Activated T-cell treated with anti-CD3 and anti-CD28 coated beads for 48 hours (primary cell): ENCODE results near the gene BDKRB2.

Source experiments
- DNase-seq: peaks from one replicate; pipeline ENCODE4 v3.0.0-alpha.2; 2020; ENCODE audit warnings: low read depth

Gene BDKRB2

GRCh38 chr14:96198430-96199130, 6.1 kb upstream of the BDKRB2 start:
- no peak for DNase-seq

DNA sequence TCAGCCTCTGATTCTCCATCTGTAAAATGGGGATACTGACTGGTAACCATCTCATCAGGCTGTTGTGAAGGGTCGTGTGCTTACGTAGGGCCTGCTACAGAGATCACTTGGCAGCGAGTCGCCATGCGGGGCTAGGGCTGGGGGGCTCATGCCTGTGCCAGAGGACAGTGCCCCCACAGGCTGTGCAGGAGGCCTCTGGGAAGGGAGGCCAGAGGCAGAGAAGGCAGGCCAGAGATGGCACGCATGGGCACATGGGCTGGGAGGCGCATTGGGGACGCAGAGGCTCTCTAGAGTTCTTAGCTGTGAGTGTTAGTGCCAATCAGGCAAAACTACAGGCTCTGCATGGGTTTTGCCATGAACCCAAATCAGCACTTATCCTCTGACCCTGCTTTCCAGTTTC, 3.5 kb upstream of the BDKRB2 start:
- DNase-seq, result no peak

GRCh38 chr14:96201965-96202364, 2.7 kb upstream of the BDKRB2 start:
- DNase-seq, result no peak

- DNase-seq, result no peak
Measured at GRCh38 chr14:96202441-96203094, 2.1 kb upstream of the BDKRB2 start.

DNA sequence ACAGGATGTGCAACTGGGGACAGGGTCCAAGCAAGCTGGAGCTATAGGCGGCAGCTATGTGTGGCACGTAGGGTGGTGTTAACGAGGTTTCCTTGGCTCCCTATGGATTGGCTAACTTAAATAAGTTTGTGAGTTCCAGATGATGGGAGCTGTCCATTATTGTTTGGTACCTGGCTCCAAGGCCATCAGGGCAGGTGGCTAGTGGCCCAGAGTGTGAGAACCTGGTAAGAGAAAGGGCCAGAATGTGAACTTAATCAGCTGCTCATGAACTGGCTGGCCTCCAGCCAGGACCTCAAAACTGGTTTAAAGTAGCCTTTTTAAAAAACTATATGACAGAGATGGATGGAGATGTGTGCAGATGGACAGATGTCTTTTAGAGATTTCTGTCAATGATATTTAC, 1.5 kb upstream of the BDKRB2 start:
- DNase-seq, result no peak

- no peak for DNase-seq
Measured at GRCh38 chr14:96203635-96204034, 1.0 kb upstream of the BDKRB2 start.

DNA sequence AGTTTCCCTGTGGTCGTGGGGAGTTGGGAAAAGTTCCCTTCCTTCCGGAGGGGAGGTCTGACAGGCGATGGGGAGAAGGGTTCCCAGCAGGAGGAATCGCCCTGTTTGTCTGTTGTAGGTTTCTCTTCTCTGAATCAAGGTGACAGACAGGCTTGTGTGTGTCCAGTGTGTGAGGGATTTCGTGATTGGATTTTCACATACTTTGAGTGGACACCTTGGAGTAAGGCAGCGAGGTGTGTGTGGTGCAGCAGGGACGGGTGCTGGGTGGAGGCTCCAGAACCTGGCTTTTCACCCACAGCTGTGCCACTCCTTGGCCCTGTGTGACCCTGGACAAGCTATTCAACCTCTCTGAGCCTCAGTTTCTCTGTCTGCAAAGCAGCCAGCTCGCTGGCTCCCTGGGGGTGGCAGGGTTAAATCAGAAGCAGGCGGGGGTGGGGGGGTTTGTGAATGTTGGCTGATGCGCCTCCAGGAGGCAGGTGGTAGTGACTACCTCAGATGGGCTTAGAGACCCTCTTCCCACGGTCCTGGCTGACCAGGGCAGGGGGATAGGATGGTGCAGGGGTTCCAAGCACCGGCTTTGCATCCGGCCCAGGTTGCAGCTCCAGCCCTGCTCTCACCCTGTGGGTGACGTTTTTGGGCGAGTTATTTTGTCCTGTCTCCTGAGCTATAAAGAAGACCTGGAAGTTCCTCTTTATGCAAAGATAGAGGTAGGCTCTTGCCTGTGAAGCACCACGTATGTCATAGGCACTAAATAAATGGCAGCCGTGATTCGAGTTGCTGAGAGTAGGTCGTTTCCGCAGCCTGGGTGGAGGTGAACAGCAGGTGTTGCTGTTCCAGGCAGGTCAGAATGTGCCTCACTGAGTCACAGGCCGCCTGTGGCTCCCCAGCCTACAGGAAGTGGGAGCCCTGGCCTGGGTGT, 679 bp downstream of the BDKRB2 start:
- DNase-seq, result no peak

GRCh38 chr14:96205978-96206360, 1.3 kb downstream of the BDKRB2 start:
- DNase-seq, result no peak

DNA sequence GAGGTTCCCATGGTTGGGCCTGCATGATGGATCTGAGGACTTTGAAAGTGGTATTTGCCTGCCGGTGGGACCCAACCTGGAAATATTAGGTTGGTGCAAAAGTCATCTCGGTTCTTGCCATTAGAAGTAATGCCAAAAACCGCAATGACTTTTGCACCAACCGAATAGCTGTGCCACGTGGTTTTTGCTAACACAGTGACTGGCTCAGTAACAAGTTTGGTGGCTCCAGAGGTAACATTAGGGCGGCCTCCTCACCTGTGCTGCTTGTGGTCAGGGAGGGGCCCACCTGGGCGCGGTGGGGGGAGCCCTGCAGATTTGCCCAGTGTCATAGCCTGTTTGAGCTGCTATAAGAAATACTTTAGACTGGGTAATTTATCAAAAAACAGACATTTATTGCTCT, 1.8 kb downstream of the BDKRB2 start:
- DNase-seq, result no peak

DNA sequence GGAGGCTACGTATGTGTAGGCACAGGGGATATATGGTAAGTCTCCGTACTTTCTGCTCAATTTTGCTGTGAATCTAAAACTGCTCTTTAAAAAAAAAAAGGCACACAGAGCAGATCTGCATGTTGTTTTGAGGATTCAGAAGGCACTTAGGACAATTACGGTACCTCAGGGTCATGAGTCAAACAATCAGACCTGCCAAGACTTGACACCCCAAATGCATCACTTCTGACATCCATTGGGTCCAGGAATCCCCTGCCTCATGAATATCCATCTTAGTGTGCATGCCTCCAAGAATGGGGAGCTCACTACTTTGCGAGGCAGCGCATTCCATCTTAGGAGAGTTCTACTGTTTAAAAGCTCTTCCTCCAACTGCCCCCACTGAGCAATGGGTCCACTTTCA, 3.0 kb downstream of the BDKRB2 start:
- no peak for DNase-seq

- DNase-seq, result no peak
Measured at GRCh38 chr14:96208739-96209138, 4.1 kb downstream of the BDKRB2 start.

DNA sequence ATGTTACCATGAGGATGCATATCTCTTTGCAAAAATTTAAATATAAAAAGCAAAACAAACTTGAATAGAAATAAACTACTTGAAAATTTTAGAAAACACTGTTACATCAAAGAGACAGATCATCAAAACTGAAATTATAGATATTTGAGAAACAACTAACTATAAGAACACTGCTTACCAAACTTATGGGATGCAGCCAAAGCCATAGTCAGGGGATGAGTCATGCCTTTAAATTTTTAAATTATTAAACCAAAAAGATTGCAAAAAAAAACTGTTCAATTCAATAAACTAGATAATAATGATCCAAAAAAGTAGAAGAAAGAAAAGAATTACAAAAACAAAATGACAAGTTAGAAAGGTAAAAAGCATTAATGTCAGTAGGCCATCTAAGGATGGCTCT, 7.5 kb downstream of the BDKRB2 start:
- no peak for DNase-seq

DNA sequence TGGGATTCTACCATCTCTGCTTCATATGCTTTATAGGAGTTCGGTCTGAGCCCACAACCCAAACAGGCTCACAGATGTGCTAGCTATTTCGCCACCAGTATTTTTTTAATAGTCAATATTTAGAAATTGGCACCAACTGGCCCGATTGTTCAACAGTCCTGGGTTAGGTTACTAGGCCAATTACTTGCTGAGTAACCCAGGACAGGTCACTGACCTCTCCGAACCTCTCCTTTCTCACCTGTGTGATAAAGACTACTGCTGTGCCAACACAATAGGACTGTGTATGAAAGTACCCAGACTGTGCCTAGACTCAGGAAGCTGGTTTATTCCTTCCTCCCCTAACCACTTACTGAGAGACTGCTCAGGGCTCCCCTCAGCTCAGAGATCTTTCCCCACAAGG, 8.3 kb downstream of the BDKRB2 start:
- DNase-seq, result no peak

GRCh38 chr14:96213871-96214465, 9.3 kb downstream of the BDKRB2 start:
- no peak for DNase-seq

DNA sequence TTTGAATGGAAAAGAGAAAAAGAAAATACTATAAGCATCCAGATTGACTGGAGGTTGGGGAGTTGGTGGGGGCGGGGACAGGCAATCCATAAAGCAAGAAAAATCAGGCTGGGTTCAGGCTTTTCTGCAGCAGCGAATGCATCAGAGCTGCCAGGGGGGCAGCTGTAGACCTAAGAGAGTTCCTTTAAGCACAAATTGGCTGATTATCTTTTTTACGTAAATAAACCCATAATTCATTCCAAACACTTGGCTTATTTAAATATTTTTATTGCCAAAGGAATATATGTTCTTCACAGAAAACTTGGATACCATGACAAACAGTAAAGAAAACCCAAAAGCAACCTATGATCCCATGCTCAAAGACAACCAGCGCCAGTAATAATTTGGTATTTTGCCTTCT, 10.2 kb downstream of the BDKRB2 start:
- DNase-seq, result no peak

DNA sequence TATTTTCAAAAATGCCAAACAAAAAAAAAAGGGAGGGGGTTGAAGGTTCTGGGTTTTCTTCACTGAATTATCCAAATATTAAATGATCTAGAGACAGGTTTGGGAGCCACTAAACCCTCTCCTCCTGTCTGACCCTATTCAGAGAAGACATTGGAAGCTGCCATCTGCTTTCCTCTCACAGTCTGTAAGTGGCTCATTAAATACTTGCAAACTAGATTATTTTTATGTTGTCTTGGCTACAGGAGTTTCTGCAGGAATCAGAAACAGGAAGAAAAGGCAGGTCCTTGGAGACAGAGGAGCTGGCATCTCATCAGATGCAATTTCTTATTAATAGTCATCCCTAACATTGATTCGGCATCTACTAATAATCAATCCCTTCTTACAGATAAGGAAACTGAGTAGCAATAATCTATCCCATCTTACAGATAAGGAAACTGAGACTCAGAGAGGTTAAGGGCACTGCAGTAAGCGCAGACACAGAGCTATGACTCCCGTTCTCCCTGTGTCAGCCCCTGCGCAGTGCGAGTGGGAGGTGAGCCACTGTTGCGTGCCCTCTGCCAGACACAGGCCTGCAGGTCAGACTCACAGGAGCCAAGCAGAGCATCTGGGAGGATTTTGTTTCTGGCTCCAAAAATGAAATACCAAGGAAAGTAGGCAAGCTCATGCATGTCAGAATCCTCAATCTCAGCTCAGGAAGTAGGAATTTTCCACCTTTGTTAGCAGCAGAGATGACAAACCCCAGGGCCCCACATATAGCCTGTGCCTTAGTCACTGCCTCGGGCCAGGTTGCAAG, 11.0 kb downstream of the BDKRB2 start:
- no peak for DNase-seq

DNA sequence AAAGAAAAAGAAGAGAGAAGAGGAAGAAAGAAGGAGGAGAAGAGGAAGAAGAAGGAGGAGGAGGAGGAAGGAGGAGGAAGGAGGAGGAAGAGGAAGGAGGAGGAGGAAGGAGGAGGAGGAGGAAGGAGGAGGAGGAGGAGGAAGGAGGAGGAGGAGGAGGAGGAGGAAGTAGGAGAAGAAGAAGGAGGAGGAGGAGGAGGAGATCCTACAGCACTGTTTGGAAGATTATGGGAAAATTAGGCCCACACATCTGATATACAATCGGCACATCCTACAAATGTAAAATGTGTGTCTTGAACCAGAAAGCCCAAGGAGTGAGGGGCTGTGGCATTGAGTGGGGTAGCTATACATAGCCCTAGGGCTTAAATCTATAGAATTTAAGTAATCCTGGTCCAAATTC, 12.0 kb downstream of the BDKRB2 start:
- no peak for DNase-seq

DNA sequence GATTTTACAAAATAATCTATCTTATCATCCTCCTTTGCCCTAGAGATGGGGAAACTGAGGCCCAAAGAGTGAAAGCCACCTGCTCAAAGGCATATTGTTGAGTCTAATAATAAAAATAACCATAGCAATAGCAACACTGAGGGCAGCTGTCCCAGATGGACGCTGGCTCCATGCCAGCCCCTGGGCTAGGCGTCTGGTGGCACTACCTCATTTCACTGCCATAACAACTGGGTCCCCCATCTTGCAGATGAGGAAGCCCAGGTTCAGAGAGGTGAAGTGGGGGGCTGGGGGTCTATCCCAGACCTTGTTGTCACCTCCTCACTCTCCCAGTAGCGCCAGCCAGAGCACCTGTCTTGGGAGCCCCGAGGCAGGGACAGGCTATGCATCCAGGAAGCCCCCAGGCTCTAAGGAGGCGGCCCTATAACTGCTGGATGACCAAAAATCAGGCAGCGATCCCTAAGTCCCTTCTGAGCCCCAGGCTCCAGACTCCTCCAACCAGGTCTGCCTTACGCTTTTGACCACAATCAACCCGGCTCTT, 12.8 kb downstream of the BDKRB2 start:
- no peak for DNase-seq

DNA sequence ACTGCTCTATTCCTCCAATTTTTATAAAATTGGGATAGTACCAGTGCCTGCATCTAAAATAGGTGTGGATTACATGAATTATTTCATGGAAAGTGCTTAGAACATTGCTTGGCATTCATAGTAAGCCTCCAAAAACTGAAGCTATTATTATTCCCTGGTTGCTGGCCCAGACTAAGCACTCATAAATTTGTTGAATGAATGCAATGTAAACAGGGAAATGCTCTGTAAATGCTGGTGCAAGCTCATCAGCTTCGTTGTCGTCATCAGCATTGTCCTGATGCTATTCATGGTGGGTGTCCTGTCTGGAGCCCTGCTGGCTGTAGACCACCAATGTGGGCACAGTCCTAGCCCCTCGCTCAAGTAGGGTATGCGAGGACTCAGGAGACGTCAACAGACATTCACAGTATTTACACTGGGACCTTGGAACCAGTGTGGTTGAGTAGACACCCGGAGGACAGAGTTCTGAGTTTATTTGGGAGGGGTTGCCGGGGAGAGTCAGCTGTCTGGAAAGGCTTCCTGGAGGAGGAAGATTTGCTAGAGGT, 16.5 kb downstream of the BDKRB2 start:
- no peak for DNase-seq

DNA sequence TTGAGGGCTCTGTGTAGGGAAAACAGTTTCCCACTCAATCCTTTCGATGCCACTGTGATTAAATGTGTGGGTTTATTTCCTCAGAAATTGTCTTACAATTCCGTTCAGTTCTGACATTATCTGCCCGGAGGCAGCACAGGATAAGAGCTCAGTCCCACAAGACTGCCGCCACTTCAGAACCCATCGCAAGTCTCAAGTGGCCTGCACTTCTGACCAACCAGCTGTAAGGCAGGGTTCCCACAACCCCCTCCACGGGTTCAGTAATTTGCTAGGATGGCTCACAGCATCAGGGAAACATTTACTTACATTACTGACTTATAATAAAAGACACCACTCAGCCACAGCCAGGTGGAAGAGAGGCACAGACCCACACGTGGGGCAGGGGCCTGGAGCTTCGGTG, 17.2 kb downstream of the BDKRB2 start:
- no peak for DNase-seq

DNA sequence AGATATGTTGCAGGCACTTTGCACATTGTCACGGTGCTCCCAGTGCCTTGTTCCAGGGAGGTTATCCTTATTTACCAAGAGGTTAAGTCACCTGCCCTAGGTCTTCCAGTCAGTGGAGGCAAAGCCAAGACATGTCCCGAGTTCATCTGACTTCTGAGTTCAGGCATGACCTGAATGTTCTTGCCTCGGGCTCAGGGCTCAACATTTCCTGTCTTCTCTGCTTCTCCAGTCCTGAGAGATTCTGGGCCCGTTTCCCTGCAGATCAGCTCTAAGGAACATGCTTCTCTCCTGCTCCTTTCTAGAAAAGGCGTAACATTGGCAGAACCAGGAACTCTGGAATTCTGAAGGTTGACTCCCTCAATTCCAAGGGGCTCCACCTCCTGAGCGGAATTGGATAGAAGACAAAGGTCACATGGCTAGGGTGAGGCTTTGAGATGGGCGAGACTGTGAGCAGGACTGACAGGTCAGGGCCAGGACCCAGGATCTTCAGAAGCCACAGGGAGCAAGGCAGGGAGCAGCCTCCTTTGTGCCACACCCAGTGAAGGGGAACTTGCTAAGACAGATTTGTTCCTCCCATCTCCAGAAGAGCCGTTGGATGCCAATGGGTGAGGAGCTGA, 19.9 kb downstream of the BDKRB2 start:
- no peak for DNase-seq
